ENCODE measurements around the gene BAZ1A. TPM values are rescaled to one million over a fixed set of nuclear protein-coding genes. Genes with fewer than 3 reads are reported as not detected.

Gene BAZ1A
- total and polyA plus RNA-seq, 2 experiments from 2014 or later, result 24.2 to 26.8 TPM

GRCh38 chr14:34833549-34834523, 41.3 kb downstream of the BAZ1A start (continued):
- no peak for TF ChIP-seq ZNF462 (CRISPR knock-in tag; IDR thresholded peaks at IDR 0.05)
- TF ChIP-seq EZH2phosphoT487 (IDR thresholded peaks at IDR 0.05; ENCODE audit: unreplicated experiment), result no peak

- Histone ChIP-seq H3K4me1 (ENCODE audit: insufficient read depth) (no peaks in the 10 kb centered on the region), H4K20me1 (replicated peaks; ENCODE audit: insufficient read depth) (0 out of 2 replicates have a peak, but pooled peaks cover 3% of the 10 kb centered on the region), H3K4me2 (no peak overlapping the region), H3K36me3 (ENCODE audit: insufficient read depth) (no peaks in the 10 kb centered on the region), H3K27me3 (ENCODE audit: insufficient read depth) (no peaks in the 10 kb centered on the region), H3K4me3 (no peak overlapping the region), H2AFZ (no peak overlapping the region), H3K79me2 (replicated peaks; ENCODE audit: insufficient read depth) (0 out of 2 replicates have a peak, but pooled peaks cover 3% of the 10 kb centered on the region), H3F3A (replicated peaks; ENCODE audit: low read depth) (no peaks in the 10 kb centered on the region), H3K27ac (ENCODE audit: low read depth) (no peak overlapping the region), H3K9me2 (ENCODE audit: insufficient read depth) (no peaks in the 10 kb centered on the region)
- H3K27me3 Mint-ChIP-seq (ENCODE audit: insufficient read depth, low read depth, poor library complexity), result no peaks in the 10 kb centered on the region
- no peaks in the 10 kb centered on the region for H3K9me3 Mint-ChIP-seq
- ATAC-seq (no peak), DNase-seq (ENCODE audit: low spot score) (no peak)
- H3K4me3 Mint-ChIP-seq, result no peak overlapping the region
- H3K36me3 Mint-ChIP-seq (ENCODE audit: low read depth), result peaks cover 20% of the 10 kb centered on the region; the same call in 2 of the 3 replicates
- no peaks in the 10 kb centered on the region for H3K4me1 Mint-ChIP-seq
- TF ChIP-seq REST (IDR thresholded peaks at IDR 0.05; ENCODE audit: unreplicated experiment) (no peak), CREB1 (CRISPR knock-in tag; IDR thresholded peaks at IDR 0.05; ENCODE audit: low read depth) (no peak), EZH2phosphoT487 (IDR thresholded peaks at IDR 0.05; ENCODE audit: unreplicated experiment) (no peak), ZNF331 (CRISPR knock-in tag; IDR thresholded peaks at IDR 0.05; ENCODE audit: low read depth) (no peak), EZH2 (IDR thresholded peaks at IDR 0.05; ENCODE audit: low read depth, unreplicated experiment) (no peak), ZNF114 (CRISPR knock-in tag; IDR thresholded peaks at IDR 0.05) (no peak), STAT1 (IDR thresholded peaks at IDR 0.05; ENCODE audit: unreplicated experiment) (no peak), JUNB (IDR thresholded peaks at IDR 0.05; ENCODE audit: unreplicated experiment) (no peak), CTCF (conservative IDR thresholded peaks at IDR 0.05; ENCODE audit: low read depth in 2 of 2) (no peak)
- TF ChIP-seq, protein P1, sequence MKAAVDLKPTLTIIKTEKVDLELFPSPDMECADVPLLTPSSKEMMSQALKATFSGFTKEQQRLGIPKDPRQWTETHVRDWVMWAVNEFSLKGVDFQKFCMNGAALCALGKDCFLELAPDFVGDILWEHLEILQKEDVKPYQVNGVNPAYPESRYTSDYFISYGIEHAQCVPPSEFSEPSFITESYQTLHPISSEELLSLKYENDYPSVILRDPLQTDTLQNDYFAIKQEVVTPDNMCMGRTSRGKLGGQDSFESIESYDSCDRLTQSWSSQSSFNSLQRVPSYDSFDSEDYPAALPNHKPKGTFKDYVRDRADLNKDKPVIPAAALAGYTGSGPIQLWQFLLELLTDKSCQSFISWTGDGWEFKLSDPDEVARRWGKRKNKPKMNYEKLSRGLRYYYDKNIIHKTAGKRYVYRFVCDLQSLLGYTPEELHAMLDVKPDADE (IDR thresholded peaks at IDR 0.05), result no peak
- H3K27ac Mint-ChIP-seq, result no peak overlapping the region
Measured at GRCh38 chr14:34826661-34827060, 48.5 kb downstream of the BAZ1A start.
